Measurements from ENCODE around the gene RTN4RL1.
A peak's percentile ranks its signal among the peaks of the same experiment; 100 is the strongest.
"Not testable (repeated sequence)": the region's sequence is repeated elsewhere in the genome, so short reads cannot be mapped to it uniquely, and the experiment has no call there.

Gene RTN4RL1

DNA sequence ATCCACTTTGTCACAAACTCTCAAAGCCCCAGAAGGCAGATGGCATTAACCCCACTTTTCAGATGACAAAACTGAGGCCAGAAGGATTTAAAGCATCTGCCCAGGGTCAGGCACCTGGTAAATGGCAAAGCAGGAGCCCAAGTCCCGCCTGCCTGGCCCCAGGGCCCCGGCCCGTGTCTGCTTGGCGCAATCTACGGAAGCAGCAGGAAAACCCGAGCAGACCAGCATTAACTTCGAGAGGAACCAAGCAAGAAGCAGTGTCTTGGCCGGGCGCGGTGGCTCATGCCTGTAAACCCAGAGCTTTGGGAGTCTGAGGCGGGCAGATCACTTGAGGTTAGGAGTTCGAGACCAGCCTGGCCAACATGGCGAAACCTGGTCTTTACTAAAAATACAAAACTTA lies 21.6 kb downstream of the RTN4RL1 start:
- DNase-seq (ENCODE audit: low read depth): no peak

DNA sequence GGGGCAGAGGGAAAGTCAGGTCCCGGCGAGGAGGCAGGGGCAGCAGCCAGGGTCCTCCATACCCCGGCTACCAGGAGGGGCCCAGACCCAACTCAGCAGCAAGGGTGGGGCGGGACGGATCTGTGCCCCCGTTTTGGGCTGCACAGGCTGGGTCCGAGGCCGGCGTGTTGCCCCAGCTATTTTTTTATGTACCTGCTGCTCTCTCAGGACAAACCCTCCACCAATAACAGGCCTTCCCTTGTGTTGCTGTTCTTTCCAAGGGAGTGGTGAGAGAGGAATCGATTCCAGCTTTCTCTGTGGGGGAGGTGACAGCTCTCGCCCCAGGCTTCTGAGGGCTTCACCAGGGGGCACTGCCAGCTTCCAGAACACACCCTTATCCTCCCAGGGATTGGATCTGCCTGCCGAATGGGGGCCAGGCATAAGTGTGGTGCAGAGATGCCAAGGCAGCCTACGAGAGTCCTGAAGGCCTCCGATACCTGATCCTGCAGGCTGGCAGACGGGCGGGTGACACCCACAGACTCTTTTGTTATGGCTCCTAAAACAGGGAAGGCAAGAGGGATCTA lies 22.3 kb downstream of the RTN4RL1 start:
- DNase-seq (ENCODE audit: low read depth): no peak

DNA sequence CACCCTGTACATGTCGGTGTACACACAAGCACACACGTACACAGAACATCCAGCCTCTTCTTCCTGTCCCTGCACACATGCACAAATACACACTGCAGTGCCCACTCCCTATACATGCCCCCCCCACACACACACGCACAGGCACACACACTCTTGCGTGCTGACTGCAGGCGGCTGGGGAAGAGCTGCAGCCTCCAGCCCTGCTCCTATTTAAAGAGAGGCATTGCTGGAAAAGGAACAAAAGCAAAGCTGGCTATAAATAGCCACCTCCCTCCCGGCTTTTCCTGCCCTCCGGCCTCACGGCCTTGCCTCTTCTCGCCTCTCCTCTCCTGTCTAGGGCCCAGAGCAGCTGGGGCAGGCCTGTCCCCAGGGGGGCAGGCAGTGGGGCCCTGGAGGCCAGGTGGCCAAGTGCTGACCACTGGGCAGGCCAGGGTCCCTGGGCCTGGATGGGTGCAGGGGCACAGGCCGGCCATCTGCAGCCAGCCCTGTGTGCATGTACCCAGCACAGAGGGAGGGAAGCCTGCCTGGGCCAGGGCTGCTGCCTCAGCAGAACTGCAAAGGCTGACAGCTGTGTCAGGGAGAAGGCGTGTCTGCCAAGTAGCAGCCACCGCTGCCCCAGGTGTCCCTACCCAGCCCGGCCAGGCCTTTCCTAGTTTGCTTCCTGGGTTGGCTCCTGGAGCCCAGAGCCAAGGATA lies 25.4 kb downstream of the RTN4RL1 start:
- DNase-seq (ENCODE audit: low read depth): no peak

DNA sequence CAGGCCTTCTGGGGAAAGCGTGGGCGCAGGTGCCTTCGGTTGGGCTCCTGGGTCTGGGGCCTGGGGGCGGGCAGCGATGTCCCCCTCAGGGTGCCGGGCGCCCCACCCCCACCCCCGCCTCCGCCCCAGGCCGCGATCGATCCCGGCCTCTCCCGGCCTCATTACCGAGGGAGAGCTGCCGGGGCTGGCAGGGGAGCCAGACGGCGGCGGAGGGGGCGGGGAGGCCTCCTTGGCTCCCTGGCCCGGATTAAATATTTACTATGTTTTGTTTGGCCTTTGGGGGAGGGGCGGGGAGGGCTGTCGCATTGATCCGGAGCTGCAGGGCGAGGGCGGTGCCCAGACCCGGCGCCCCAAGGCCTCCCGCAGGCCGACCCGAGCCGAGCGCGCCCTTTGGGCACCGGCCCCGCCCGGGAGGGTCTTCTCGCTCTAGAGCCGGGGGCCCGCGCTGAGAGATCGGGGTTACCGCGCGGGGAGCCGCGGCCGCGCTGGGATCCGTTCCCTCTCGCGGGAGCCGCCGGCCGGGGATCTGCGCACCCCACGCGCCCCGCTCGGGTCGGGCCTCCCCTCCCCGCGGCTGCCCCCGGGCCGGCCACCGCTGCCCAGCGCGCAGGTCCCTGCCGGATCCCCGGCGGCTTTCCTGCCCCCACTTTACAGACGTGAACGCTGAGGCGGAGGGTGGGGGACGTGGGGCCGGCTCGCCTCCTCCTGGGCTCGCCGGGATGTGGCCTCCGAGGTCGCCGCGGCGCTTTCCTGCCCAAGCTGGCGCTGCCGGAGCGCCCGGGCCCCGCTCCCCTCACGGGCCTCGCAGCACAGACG lies 27.0 kb downstream of the RTN4RL1 start:
- no peak for DNase-seq (ENCODE audit: low read depth)

DNA sequence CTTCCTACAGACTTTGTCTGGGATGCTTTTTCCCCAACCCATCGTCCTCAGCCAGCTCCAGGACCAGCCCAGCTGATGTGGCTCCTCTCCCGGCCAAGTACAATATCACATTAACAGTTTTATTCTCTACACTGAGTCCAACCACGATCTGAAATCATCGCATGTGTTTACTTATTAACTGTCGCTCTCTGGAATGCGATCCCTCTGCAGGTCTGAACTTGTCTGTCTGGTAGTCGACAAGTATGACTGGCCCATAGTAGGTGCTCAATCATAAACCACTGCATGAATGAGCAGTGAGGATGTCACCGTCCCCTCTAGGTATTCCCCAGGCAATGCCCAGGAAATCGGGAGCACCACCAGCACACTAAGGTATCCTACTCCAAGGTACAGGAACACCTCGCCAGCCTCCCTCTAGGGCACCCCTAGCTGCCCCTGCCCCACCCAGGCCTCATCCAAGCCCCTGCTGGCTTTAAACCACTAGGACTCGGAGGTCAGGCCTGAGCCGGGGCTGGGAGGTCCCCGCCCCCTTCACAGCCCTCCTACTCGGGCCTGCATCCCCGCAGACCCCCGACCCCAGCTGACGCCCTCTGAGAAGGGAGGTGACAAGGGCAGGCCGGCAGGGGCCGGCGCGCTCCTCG lies 27.7 kb downstream of the RTN4RL1 start:
- no peak for DNase-seq (ENCODE audit: low read depth)

DNA sequence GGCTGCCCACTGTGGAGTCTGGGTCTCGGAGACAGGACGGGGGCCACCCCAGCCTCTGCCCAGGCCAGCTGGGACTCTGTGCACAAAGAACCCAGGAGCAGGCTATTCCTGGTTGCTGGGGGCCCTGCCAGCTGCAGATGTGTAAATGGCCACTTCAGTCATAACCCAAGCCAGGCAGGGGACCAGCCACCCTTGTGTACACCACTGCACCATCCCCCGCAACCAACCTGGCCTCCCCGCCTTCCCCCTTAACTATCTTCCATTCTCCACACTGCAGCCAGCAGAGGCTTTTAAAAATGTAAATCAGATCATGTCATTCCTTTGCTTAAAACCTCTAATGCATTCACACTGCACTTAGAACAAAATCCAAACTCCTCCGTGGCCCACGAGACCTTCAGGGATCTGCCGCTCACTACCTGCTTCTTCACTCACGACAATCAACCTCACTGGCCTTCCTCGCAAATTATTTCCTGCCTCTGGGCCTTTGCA lies 28.3 kb downstream of the RTN4RL1 start:
- DNase-seq (ENCODE audit: low read depth): no peak

DNA sequence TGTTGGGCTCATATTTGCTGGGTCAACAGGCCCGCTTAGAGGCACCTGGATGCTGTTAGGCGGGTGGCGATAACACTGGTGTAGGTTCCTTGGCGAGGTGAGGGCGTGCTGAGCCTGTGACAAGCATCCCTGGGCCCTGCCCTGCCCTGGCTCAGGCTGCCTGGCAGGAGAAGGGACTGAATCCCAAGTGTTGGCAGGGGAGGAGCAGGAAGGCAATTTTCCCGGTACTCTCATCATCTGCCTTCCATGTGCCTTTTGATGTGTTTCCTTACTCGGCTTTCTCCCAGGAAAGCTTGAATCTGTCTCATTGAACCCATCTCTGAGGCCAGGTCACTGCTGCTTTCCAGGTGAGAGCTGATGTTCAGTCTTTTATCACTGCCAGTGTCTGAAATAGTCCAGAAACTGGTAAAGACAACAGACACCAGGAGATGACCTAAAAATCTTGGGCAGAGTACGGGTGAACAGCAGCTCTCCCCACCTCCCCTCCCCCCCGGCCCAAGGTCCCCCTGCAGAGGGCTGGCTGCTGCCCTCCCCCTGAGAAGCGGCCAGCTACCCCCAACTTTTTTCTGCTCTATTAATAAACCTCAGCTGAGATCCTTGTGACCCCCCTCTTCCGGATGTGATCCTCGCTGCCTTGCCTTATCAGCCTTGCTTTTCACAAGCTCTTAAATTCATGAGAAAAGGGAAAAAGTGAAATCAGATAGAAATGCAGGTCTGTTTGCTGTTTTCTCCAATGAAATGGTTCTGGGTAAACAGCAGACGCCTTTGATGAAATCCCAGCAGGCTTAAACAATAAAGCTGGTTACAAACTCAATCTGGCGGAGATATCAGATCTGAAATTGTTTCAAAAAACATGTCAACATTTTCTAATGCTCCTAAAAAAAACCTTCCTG lies 29.0 kb downstream of the RTN4RL1 start:
- DNase-seq (ENCODE audit: low read depth): no peak

DNA sequence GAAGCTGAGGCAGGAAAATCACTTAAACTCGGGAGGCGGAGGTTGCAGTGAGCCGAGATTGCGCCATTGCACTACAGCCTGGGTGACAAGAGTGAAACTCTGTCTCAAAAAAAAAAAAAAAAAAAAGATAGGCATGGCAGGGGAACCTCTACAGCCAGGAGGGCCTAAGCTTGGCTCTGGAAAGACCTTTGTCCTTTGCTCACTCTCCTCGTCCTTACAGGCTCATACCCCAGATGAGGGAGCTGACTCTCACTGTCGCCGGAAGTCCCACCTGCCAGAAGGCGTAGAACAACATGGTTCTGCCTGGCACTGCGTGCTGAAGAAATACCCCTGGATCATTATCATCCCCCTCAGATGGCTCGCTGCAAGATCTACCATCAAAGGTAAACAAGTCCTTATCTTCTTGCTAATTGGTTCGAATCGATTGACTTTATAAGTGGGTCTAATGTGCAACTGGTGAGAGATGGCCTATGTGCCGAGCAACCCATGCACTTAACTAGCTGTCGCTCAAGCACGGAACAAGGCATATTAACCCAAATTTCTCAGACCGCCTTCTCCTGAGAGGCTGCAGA lies 29.7 kb downstream of the RTN4RL1 start:
- no peak for DNase-seq (ENCODE audit: low read depth)

DNA sequence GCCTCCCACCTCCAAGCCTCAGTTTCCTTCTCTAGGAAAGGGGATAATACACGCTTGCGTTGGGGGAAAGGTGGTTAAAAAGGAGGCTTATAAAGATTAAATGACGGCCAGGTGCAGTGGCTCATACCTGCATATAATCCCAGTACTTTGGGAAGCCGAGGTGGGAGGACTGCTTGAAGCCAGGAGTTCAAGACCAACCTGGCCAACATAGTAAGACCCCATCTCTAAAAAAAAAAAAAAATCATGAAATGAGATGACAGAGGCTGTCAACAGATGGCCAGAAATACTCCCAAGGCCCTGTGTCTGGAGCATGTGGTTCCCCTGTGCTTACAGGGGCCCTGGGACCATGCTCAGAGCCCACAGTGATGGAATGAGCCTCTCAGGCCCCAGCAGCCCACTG lies 30.4 kb downstream of the RTN4RL1 start:
- no peak for DNase-seq (ENCODE audit: low read depth)

DNA sequence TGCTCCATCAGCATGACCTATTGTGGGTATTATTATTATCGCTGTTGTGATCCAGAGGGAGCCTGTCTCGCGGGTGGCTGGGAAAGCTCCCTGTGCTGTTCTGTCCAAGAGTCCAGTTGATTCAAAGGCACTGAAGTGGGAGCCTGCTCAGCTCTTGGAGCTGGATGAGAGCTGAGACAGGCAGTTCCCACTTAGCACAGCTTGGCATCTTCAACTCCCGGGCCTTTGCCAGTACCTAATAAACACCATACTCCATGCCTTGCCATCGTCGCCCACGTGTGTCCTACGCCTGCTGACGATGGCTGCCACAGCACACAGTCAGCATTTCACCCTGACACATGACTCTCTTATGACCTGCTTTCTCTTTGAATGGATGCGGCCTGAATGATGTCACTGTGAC lies 32.6 kb downstream of the RTN4RL1 start:
- DNase-seq (ENCODE audit: low read depth): no peak

DNA sequence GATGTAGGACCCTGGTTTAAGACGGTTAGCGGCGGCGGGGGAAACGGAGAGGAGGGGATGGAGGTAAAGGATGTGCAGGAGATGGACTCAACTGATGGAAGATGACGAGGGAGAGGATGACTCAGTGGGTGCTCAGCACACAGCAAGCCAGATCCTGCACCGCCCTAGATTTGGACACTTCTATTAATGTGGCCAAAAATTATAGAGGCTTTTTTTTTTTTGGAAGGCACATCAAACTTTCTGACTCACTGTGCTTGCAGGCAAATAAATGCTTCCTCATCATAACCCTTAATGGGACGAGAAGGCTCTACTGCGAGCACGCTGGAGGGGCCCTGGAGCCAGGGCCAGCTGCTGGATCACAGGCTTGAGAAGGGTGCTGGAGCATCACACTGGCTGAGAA lies 36.0 kb downstream of the RTN4RL1 start:
- peak; percentile 33 for DNase-seq (ENCODE audit: low read depth)

DNA sequence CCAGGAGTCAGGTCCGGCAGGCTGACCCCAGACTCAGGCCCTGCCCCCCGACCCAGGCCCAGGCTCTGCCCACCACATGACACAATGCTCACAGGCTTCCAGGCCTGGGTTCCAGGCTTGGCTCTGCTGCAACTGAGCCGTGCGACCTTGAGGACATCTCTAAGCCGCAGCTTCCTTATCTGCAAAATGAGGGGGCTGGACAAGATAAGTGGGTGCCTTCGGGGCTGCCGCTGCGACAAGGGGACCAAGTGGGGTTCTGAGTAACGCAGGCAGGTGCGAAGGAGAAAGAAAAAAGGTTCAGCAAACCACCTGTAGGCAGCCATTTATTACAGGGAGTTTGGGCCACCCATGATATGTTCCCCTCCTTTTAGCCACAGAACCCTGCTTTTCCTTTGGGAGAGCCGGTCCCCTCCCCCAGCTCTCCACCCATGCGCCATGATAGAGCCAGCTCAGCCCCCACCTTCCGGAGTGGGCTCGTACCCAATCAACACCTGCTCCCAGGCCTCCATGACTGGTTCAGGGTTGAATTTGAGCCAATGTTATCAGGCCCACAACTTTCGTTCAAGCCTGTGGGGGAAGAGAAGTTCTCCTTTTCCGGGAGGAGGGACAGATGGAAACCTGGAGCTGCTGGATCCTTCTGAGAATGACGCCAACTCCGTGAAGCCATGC lies 38.2 kb downstream of the RTN4RL1 start:
- DNase-seq (ENCODE audit: low read depth): no peak

DNA sequence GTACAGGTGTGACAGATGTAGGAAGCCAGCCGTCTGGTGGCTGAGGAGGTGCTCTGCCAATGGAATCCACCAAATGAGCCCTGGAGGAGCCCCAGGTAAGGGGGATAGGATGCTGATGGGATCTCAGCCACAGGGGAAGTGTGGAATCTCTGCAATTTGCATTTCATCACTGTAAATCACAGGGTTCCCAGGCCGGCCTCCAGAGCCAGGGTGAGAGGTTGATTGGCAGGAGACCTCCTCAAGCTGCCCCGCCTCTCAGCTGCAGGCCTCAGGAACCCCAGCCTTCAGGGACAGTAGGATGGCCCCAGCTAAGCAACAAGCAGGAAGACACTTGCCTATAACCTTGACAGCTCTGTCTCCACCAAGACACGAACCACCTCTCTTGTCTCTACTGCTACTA lies 39.4 kb downstream of the RTN4RL1 start:
- DNase-seq (ENCODE audit: low read depth): no peak

DNA sequence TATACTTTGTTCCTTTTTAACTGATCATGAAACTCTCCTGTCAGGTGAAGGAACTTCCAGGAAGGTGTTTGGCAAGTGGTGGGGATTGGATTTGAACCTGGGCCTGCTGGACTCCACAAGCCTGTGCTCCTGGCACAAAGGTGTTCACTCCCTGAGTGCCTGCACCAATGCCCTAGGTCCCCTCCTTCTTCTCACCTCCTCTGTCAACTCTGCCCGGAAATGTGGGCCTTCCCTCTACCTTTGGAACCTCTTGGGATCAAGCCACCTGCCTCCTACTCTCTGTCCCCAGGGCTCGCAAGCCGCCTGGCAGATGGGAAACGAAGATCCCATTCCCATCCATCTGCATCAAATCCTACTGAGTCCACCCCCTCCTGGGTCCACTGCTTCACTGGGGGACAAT lies 40.0 kb downstream of the RTN4RL1 start:
- no peak for DNase-seq (ENCODE audit: low read depth)

DNA sequence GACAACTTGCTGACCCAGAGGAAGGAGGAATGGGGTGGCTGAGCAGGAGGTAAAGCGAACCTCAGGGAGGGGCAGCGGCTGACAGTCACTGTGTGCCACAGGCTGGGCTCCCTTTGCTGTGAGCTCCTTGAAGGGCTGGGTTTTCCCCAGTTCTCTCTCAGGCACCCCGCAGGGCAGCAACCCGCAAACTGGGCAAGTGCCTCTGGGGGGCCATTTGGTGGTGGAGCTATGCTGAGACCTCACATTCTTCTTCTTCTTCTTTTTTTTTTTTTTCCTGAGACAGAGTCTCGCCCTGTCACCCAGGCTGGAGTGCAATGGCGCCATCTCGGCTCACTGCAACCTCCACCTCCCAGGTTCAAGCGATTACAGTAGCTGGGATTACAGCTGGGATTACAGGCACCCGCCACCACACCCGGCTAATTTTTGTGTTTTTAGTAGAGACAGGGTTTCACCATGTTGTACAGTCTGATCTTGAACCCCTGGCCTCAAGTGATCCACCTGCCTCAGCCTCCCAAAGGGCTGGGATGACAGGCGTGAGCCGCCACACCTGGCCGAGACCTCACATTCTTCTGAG lies 42.3 kb downstream of the RTN4RL1 start:
- DNase-seq (ENCODE audit: low read depth): not testable (repeated sequence)

DNA sequence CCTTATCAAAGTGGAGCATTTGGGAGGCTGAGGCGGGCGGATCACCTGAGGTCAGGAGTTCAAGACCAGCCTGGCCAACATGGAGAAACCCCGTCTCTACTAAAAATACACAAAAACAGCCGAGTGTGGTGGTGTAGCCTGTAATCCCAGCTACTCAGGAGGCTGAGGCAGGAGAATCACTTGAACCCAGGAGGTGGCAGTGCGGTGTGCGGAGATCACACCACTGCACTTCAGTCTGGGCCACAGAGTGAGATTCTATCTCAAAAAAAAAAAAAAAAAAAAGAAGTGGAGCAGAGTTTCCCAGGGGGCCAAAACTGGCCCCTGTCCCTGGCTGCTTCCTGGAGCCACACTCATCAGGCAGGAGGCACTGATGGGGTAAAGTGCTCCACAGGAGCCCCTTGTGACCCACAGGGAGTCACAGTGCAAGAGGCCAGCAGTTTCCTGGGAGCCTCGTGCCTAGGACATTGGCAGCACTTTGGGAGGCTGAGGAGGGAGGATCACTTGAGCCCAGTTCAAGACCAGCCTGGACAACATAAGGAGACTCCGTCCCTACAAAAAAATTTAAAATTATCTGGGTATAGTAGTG lies 44.4 kb downstream of the RTN4RL1 start:
- DNase-seq (ENCODE audit: low read depth): no peak

DNA sequence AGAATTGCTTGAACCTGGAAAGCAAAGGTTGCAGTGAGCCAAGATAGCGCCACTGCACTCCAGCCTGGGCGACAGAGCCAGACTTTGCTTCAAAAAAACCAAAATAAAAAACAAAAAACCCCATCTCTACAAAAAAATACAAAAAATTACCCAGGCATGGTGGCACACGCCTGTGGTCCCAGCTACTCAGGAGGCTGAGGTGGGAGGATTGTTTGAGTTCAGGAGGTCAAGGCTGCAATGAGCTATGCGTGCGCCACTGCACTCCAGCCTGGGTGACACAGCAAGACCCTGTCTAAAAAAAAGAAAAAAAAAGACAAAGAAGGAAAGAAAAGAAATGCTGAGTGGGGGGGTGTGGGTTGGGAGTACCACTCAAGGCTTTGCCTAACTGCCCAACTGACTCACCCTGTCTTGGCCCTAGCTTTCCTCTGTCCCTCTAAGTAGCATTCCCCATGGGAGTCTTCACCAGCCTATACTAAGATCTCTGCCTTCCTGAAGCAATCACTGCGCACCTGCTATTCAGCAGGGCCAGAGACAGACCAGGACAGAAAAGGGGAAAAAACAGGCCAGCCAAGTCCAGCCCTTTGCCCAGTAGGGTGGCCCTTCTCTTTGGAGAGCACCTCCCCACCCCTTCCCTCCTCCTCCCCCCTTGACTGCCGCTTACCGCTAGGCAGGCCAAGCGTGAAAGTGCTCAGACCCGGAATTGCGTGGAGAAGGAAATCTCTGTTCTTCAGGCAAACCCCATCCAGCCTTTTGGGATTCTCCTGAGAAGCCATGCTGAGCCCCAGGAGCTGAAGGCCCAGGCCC lies 45.8 kb downstream of the RTN4RL1 start:
- DNase-seq (ENCODE audit: low read depth): no peak

DNA sequence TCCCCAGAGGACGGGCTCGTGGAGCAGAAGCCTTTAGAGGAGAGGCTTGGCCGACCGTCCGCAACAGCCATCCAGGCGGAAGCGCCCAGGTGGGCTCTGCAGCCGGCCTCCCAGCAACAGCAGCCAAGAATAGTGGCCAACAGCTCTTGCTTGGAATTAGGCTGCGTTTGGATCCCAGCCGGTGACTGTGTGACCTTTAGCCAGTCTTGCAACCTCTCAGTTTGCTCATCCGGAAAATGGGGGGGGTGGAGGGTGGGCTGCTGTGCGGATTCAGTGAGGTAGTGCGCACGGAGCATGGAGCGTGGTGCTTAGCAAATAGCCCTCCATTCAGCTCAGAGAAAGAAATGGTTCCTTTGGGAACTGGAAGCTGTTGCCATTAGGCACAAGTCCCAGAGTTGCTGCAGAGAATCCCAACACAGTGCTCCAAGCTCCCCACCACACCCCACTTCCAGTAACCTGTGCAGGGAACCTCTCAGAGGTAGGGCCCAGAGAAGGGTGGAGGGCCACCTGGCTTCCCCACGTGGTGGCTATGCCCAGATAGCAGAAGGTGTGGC lies 46.7 kb downstream of the RTN4RL1 start:
- DNase-seq (ENCODE audit: low read depth): no peak
